Head of caudate nucleus (tissue), 42 donors: Measurements from ENCODE around the gene SLX9.

Source experiments
- DNase-seq, 42 donors: peaks; one replicate each; pipeline versions ENCODE4 v3.0.0 to v3.0.0-alpha.2; 2020 to 2021; ENCODE audit warnings: mixed read lengths in 7 of 42
- intact Hi-C: fragments of 100-400 bp; cut with DNase I; formaldehyde crosslinking; loops from one replicate; pipeline ENCODE4 v1.15.0; 2022

SLX9 gene

DNA sequence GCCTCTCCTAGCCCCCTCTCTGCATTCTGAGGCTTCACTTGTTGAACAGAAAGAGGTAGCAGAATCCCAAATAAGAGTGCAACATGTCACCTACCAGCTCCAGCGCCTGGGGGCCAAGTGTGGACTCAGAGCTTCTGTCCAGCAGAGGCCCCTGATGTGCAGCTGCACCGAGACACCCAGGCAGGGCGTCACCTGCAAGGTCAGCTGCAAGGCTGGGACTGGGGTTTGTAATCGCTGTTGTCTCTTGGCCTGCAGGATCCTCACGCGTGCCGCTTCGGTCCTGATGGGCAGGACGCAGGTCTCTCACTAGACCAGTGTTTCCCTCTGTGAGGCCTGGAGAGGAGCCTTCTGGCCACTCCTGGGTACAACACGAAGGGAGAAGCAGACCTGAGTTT lies 4.3 kb upstream of the SLX9 start:
- DNase-seq = no peak
- intact Hi-C loops = loop anchor here (10.0 kb wide), 1 partner anchor 131 kb away; the partner anchor contains the start of gene UBE2G2

- intact Hi-C loops = loop anchor here (10.0 kb wide), 1 partner anchor 134 kb away; the partner anchor contains the start of gene UBE2G2
- DNase-seq = peak in 1 of 42 donors; percentile 4
These were observed 877 bp upstream of the SLX9 start for GRCh38 chr21:44938772-44939531.

GRCh38 chr21:44940116-44940631 lies 345 bp downstream of the SLX9 start:
- peak in 1 of 42 donors; percentile 21 for DNase-seq
- intact Hi-C loops = no loop called here

- intact Hi-C loops = no loop called here
- DNase-seq = peak in 2 of 42 donors; percentile 6 to 14
These were observed 1.7 kb downstream of the SLX9 start for GRCh38 chr21:44941567-44941966.

DNA sequence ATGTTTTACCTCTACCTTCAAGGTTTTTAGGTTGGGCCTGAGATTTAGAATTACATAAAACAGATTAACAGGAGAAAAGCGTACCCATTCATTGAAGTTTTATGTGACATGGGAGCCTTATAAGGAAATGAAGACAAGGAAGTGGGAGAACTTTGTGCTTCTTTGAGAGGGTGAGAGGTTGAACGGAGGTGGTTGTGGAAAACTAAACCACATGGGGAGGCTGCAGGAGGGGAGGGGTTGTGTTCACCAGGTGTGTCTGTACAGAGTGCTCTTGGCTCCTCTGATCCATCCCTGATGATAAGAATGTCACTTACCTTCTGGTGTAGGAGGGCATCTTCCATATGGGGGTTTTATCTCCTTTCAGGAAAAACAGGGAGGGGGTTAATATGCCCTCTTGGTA lies 2.7 kb downstream of the SLX9 start:
- intact Hi-C loops = no loop called here
- peak in 3 of 42 donors; percentile 6 to 15 (median 14) for DNase-seq

GRCh38 chr21:44943005-44943685 lies 3.3 kb downstream of the SLX9 start:
- intact Hi-C loops = no loop called here
- peak in 1 of 42 donors; percentile 3 for DNase-seq

- peak in 1 of 42 donors; percentile 2 for DNase-seq
These were observed 4.1 kb downstream of the SLX9 start for GRCh38 chr21:44943686-44944550.

GRCh38 chr21:44944596-44944995 lies 4.8 kb downstream of the SLX9 start:
- intact Hi-C loops = no loop called here
- peak in 1 of 42 donors; percentile 4 for DNase-seq

More at GRCh38 chr21:44943686-44944550, 4.1 kb downstream of the SLX9 start:
- intact Hi-C loops = no loop called here

DNA sequence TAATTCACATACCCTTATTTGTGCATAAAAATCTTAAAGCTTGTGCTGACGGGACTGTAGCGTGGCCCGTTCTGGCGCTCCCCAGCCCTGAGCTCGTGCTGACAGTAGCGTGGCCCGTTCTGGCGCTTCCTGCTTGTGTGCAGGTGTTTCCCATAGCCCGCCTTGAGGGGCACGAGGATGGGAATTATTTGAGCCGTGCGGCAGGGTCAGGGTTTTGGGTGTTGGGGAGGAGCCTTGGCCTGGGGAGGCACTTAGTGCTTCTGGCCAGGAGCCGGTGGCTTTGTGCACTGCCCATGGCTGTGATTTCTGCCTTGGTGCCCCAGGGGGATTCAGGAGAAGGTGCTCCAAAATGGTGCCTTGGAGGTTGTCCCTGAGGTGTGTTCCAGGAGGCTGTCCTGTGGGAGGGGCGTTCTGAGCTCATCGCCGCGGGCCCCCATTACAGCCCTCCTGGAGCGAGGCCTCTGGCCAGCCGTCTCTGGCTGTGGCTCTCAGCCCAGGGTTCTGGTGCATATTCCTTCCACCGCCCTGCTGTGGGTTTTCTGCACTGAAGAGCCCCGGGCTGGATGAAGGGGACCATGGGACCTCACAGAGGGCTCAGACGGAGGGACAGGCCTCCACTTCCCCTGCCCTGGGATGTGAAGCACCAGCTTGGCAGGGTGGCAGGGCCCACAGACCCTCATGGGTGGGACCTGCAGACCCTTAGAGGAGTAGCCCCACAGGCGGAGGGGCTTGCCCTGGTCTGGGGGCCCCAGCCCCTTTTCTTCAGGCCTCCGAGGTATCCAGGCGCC lies 6.6 kb downstream of the SLX9 start:
- peak in 3 of 42 donors; percentile 3 to 14 (median 6) for DNase-seq
- intact Hi-C loops = loop anchor here (5.0 kb wide), 1 partner anchor 181 kb away; no protein-coding TSS in a partner anchor

- no peak for DNase-seq
- intact Hi-C loops = loop anchor here (5.0 kb wide), 1 partner anchor 180 kb away; no protein-coding TSS in a partner anchor
These were observed 7.5 kb downstream of the SLX9 start for GRCh38 chr21:44947111-44947929.

DNA sequence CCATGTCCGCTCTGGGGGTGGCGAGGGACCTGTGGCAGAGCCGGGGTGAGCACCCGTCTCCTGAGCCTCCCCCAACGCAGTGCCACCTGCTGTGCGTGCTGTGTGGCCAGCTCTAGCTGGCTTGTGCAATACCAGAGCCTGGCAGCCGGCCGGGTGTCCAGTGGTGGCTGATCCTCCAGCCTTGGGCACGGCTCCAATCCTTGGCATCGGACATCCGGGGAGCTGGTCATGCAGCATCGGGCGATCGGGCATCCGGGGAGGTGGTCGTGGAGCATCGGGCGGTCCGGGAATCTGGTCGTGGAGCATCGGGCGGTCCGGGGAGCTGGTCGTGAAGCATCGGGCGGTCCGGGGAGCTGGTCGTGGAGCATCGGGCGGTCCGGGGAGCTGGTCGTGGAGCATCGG lies 8.1 kb downstream of the SLX9 start:
- no peak for DNase-seq
- intact Hi-C loops = loop anchor here (5.0 kb wide), 1 partner anchor 179 kb away; no protein-coding TSS in a partner anchor

DNA sequence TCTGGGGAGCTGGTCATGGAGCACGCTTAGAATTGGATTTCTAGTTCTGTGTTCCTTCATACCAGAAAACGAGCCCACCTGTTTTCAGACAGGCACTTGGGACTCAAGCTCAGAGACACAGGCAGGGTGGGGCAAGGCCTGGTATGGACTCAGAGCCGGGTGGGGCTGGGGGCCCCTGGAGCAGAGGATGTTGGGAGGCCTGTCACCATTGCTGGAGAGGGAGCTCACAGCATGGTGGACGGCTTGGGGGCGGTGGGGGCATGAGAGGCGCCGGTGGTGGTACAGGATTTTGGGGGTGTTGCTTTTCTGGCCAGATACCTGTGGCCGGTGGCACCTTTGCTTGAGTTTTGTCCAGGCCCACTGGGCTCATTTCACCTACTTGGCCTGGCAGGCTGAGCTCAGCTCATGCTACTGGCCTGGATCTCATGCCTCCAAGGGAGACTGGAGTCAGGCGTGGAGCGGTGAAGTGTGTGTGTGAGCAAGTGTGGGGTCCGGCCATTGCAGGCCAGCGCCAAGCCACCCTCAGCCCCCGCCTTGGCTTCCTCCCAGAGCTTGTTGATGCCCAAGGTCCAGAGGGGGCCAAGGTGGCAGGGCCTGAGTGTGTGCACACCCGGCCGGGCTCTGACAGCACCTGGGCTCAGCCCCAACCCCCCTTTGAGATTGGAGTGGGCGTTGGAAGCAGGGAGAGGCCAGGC lies 8.7 kb downstream of the SLX9 start:
- intact Hi-C loops = loop anchor here (5.0 kb wide), 1 partner anchor 179 kb away; no protein-coding TSS in a partner anchor
- DNase-seq = no peak

GRCh38 chr21:44949161-44949778 lies 9.4 kb downstream of the SLX9 start:
- intact Hi-C loops = loop anchor here (5.0 kb wide), 1 partner anchor 178 kb away; no protein-coding TSS in a partner anchor
- no peak for DNase-seq

GRCh38 chr21:44949779-44950198 lies 10.0 kb downstream of the SLX9 start:
- DNase-seq = peak; percentile 59 to 92 (median 79)
- intact Hi-C loops = loop anchor here (5.0 kb wide), 1 partner anchor 178 kb away; no protein-coding TSS in a partner anchor

- no peak for DNase-seq
- intact Hi-C loops = no loop called here
These were observed 10.5 kb downstream of the SLX9 start for GRCh38 chr21:44950351-44950750.
